ENCODE measurements around the gene SPNS2.

Gene SPNS2

DNA sequence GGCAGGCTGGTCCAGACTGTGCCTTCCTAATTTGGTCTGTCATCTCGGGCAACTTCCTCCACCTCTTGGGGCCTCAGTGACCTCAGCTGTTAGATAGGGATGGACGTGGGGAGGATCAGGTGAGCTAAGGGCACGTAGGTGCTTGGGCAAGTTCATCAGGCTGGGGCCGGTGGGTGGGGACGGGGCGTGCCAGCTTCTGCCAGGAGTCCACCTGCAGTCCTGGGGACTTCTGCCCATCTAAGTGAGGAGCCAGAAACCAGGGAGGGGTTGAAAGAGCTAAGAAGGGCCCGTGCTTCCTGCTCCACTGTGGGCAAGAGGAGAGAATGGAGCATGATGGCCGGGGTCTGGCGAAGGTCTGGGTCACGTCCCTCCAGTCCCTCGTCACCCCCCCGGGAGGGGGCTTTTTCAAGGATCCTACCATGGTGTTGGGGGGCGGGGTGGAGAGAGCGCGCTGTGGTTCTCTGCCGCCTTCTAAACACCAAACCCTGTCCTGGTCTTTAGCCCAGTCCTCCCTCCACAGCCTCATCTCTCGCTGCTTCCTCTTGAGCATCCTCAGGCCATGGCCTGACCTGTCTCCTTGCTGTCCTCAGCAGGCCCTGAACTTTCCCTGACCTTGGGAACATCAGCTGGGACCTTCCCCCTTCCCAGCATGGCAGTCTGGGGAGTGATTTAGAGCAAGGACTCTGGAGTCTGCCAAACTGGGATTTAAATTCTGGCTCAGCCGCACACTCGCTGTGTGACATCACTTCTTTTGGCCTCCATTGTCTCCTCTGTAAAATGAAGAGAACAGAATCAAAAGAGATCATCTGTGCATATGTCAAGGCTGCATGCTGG is 21.6 kb downstream of the SPNS2 start:
- DNase-seq (ENCODE audit: low spot score), result no peak

DNA sequence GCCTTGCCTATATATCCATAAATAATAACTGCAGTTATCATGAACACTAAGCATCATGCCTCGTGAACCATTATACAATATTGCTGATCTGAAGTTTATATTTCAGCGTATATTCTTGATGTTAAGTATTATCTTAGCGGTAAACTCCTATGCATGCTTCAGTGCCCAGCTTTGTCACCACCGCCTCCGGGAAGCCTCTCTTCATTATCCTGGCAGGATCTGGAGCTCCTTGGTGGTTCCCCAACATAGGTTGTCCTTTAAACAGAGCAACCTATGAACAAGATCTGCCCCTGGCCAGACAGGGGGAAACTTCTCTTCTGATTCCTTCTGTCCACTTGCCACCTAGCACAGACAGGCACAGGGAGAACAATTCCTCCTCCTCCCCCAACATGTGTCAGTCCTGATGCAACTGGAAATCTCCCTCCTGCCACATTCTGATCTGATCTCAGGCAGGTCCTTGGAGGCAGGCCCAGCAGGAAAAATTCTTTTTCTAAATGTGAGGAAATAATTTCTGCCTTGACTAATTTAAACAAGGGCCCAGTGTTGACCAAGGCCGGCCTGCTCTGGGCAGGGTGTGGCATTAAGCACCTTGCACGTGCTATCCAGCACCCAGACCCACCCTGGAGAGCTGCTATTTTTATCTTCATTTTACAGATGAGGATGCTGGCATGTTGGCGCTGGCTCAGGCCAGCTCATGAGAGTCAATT is 22.4 kb downstream of the SPNS2 start:
- DNase-seq (ENCODE audit: low spot score), result no peak

DNA sequence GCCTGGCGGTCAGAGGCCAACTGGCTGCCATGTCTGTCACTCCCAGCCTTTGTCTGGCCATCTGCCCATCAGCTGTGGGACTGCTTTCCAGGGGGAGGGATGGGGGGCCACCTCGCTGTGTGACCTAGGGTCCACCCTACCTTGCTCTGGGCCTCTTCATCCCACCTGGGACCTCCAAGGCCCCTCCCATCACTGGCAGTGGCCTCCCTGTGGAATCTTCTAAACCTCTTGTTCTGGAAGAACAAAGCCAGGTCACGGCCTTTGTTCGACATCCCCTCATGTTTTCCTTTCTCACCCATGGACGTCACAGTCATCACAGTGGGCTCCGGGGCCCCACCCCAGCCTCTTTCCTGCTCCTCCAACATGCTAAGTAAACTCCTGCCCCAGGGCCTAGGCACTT is 24.0 kb downstream of the SPNS2 start:
- no peak for DNase-seq (ENCODE audit: low spot score)

DNA sequence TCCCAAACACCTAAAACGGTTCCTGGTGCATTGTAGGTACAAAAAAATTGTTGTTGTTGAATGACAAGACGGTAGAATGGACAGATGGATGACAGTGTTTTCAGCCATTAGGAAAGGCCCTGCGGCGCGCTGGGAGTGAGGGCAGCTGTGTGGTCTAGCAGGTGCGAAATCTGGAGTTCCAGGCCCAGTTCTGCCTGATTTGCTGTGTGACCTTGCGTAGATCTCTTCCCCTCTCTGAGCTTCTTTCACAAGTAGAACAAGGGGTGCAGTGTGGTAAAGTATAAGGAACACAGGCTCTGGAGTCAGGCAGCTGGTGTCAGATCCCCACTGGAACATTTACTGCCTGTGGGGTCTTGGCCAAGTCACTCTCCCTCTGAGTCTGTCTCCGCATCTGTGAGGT is 25.3 kb downstream of the SPNS2 start:
- no peak for DNase-seq (ENCODE audit: low spot score)

DNA sequence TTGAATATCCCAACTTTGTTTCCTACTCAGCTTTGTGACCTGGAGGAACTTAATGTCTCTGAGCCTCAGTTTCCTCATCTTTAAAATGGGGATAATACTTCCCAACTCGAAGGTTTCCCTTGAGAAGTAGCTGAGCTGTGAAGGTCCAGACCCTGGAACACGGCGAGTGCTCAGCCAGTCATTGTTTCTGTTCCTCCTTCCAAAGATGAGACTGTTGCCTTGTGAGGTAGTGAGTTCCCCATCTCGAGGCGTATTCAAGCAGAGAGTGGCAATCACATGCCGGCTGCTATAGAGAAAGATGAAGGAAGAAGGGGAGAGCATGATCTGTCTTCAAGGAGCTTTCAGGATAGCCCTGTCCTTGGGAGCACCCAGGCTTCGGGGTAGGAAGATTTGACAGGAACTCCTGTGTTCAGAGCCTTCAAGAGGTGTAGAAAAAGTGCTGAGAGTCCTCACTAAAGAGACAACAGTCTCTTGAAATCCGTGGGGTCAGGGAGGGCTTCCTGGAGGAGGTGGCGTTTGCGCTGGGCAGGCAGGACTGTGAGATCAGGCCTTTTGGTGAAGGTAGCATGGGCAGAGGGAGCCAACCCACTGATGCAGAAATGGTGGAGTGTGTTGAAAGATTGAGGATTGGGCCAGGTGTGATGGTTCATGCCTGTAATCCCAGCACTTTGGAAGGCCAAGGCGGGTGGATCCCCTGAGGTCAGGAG is 27.2 kb downstream of the SPNS2 start:
- no peak for DNase-seq (ENCODE audit: low spot score)

DNA sequence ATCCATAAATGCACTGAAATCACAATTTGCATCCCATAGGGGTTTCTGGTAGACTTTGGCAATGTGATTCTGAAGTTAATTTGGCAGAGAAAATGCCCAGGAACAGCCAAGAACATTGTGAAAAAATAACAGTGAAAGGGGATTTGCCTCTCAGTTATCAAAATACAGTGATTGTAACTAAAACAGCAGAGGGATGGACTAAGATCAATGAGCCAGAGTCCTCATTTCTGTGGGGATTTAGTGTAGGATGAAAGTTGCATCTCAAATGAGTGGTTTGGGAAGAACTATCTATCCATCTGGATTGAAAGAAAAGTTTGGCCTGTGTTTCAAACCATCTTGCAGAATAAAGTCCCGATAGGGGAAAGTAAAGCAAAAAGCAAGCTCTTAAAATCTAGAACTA is 28.5 kb downstream of the SPNS2 start:
- DNase-seq (ENCODE audit: low spot score), result no peak

DNA sequence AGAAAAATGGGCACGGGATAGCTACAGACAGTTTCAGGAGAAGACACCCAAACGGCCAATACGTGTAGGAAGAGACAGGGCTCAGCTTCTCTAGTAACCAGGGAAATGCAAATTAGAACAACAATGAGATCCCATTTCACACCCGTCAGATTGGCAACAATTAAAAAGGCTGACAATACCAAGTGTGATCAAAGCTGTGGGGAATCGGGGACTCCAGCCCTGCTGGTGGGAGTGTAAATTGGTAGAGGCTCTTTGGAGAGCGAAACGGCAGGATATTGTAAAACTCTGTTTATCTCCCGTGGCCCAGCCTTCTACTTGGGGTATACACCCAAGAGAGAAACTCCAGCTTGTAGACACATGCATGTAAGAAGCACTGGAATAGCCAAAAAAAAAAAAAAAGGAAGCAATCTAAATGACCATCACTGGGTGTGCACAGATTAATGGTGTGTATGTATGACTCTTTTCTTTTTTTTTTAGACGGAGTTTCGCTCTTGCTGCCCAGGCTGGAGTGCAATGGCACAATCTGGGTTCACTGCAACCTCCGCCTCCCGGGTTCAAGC is 29.0 kb downstream of the SPNS2 start:
- DNase-seq (ENCODE audit: low spot score), result no peak

DNA sequence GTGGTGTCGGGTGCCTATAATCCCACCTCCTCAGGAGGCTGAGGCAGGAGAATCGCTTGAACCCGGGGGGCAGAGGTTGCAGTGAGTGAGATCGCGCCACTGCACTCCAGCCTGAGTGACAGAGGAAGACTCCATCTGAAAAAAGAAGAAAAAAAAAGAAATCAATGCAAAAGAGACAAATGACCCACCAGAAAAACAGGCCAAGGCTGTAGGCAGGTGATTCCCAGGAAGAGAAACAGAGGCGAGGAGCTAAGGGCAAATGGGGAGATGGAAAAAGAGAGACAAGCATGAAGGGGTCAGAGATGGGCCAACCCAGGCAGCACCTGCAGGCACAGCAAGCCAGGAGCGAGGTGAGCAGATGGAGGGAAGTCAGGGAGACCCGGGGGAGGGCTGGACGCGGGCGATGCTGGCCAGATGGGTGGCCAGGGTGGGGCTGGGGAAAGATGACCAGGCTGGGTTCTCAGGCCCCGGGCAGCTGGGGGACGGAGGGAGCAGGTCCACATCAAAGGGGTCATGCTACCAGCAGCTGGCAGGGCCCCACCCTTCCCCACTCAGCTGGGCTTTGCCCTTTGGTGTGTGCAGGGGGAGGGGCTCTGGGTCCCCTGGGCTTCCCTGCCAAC is 31.0 kb downstream of the SPNS2 start:
- no peak for DNase-seq (ENCODE audit: low spot score)

DNA sequence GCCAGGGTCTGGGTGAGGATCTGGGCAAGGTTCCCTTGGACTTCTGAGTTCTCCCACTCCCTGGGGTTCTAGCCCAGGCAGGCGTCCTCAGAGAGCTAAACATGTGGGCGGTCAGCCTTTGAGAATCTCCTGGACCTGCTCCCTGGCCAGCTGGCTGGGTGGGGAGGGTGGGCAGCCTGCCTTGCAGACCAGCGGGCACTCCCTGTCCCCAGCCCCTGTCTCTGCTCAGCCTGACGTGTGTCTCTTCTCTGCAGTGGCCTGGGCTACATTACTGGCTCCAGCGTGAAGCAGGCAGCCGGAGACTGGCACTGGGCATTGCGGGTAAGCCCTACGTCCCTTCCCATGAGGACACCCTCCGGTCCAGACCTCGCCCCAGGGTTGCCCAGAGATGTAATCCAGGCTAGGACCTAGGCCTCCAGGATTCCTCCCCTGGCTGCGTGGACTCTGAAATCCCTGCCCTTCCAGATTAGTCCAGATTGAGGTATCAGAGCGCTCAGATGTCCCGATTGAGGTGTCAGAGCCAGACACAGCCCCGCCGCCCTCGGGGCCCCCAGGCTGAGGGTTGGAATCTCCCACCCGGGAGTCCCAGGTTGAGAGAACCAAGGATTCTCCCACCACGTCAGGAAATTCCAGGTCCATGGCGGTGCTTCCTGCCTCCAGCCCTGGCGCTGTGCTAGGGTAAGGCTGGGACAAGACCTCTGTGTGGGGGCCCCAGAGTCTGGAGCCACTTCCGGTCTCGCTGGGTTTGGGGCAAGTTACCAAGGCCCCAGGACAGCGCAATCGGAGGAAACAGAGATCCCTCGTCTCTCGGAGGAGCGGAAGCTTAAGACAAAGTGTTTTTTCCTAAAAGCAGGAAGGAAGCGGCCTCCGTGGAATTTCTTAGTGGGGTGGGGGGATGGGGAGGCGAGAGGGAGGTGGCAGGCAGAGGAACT is 32.4 kb downstream of the SPNS2 start:
- DNase-seq (ENCODE audit: low spot score), result no peak

DNA sequence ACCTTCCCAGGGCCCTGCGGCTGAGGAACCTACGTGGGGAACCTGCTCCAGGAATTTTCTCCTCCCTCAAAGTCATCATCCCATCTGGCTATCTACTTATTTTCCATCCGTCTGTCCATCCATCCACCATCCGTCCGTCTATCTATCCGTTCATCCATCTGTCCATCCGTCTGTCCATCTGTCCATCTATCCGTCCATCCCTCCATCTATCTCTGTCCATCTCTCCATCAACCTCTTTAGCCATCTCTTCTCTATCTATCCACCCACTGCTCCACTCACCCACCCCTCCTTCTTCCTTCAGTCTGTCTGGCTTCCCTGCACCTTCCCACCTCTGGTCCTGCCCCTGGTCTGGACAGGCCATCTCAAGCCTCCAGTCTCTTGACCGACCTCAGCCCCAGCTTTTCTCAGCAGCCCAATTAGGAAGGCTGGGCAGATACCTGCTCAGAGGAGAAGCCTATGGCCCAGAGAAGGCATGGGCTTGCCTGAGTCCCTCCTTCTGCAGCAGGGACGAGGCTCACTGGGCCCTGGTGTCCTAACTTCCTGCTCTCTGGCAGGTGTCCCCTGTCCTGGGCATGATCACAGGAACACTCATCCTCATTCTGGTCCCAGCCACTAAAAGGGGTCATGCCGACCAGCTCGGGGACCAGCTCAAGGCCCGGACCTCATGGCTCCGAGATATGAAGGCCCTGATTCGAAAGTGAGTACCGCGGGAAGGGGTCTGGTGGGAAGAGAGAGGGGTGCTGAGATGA is 33.5 kb downstream of the SPNS2 start:
- DNase-seq (ENCODE audit: low spot score), result no peak

DNA sequence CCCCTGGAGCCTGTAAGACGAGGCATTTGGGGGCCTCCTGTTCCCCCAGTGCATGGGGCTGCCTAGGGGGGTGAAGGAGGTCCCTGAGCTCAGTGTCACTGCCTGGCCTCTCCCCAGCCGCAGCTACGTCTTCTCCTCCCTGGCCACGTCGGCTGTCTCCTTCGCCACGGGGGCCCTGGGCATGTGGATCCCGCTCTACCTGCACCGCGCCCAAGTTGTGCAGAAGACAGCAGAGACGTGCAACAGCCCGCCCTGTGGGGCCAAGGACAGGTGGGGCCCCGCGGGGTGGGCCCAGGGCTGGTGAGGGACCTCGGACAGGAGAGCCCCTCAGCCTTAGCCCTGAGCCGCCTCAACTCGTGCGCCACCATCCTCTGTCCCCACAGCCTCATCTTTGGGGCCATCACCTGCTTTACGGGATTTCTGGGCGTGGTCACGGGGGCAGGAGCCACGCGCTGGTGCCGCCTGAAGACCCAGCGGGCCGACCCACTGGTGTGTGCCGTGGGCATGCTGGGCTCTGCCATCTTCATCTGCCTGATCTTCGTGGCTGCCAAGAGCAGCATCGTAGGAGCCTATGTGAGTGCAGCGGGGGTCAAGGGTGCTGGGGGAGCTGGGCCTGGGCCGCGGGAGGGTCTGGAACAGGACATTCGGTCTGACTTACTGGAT is 34.3 kb downstream of the SPNS2 start:
- DNase-seq (ENCODE audit: low spot score), result no peak

DNA sequence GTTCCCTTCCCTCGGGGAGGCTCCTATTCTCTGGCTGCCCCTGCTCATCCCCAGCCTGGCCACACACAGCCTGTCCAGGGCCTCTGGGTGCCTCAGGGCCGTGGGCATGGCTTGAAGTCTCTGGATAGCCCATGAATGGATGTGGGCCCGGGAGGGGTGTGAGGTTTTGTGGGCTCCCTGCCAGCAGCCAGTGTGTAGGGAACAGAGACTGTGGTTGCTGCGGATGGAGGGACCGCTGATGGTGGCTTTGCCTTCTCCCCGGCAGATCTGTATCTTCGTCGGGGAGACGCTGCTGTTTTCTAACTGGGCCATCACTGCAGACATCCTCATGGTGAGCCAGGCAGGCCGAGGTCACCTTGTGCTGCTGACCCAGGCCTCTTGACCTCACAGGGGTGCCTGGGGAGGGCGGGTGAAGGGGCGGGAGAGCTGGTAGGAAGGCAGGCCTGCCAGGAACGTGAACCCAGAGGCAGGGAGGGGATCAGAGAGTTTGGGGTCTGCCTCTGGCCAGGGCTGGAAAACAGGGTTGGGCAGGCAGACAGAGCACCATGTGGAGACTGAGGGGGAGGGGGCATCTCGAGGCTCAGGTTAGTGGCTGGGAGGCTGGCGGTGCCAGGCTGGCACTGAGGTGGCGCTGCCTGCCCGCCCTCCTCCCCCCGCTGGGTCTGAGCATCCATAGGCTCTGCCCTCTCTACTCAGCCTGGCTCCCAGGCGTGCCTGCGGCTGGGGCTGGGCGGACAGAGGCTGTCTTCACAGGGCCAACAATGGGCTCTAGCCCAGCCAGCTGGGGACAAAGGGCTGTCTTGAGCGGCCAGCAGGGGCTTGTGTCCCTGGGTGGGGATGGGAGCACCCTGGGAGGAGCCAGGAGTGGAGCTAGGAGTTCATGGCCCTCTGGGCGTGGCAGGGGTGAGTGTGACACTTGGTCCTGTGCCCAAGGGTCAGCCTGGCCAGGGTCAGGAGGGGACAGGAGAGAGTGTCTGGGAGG is 35.1 kb downstream of the SPNS2 start:
- no peak for DNase-seq (ENCODE audit: low spot score)

DNA sequence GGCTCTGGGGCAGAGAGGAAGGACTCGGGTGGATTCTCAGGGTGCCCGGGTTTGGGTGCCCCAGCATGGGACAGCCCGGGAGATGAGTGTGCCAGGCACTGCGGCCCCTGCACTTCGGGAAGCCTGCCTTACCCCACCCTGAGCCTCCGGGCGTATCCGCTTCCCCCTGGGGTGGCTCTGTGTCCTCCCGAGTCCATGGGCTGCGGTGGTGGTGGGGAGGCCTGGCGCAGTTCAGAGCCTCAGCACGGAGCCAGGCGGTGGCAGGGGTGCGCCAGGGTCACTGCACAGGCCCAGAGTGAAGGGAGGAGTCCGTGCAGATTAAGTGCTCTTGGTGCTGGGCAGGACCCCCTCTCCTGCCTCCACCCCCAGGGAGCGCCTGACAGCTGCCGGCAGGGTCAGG is 35.8 kb downstream of the SPNS2 start:
- no peak for DNase-seq (ENCODE audit: low spot score)

DNA sequence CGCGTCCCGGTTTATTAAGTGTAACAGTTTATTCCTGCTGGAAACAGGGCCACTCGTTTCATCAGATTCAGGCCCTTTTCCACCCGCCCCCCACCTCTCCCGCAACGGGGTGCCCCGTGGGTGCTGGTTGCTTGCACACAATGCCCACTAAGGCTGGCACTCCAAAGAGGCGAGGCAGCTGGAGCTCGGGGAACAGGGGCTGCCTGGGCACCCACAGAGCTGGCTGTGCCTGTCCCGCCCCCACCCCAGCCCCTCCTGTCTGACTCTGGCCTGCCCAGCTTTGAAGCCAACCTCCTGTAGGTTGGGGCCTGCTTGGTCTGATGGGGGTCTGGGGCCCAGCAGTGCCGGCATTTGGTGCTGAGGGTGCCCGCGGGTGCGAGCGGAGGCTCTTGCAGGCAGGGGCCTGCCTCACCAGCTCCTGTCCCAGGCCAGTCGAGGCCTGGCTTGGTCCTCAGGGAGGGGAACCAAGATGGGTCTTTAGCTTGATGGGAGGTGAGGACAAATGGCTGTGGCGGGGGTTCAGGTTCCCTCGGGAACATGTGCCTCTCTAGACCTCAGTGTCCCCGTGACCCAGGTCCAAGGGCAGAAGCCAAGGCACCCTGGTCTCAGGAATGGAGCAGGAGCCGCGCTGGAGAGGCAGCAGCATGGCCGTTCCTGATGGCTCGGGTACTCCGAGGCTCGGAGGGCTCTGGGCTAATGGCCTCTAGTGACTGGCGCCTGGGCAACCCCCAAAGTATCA is 36.4 kb downstream of the SPNS2 start:
- DNase-seq (ENCODE audit: low spot score), result no peak

DNA sequence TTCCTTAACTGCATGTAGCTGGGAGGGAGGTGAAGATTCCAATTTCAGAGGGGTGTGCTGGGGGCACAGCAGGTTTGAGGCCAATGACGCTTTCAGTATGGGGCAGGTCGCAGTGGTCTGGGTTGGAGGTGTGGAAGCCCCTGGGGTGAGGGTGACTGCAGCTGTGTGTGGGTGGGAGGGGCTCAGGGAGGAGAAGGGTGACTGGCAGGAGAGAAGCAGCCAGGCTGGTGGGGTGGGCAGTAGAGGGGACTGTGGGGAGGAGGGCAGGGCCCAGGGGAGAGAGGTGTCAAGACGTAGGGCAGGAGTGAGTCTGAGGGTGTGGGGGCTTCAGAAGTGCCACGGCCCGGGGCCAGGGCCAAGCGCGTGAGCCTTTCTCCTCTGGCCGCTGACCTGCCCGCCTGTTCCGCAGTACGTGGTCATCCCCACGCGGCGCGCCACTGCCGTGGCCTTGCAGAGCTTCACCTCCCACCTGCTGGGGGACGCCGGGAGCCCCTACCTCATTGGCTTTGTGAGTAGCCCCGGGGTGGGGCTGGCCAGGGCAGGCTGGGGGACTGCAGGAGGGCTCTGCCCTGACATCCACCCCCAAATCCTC is 37.1 kb downstream of the SPNS2 start:
- DNase-seq (ENCODE audit: low spot score), result no peak

DNA sequence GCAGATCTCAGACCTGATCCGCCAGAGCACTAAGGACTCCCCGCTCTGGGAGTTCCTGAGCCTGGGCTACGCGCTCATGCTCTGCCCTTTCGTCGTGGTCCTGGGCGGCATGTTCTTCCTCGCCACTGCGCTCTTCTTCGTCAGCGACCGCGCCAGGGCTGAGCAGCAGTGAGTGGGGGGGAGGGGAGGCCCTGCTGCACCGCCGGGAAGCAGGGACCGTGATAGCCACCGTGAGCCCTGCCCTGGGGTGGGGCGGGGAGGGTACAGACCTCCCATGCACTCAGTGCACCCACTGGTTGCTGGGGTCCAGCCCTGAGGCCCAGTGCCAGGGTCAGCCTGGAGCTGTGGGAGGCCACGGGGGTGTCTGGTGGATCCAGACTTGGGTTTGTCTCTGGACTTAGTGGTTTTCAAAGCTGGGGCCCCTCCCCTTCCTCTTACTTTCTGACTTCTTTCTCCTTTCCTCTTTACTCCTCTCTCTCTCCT is 37.6 kb downstream of the SPNS2 start:
- no peak for DNase-seq (ENCODE audit: low spot score)

DNA sequence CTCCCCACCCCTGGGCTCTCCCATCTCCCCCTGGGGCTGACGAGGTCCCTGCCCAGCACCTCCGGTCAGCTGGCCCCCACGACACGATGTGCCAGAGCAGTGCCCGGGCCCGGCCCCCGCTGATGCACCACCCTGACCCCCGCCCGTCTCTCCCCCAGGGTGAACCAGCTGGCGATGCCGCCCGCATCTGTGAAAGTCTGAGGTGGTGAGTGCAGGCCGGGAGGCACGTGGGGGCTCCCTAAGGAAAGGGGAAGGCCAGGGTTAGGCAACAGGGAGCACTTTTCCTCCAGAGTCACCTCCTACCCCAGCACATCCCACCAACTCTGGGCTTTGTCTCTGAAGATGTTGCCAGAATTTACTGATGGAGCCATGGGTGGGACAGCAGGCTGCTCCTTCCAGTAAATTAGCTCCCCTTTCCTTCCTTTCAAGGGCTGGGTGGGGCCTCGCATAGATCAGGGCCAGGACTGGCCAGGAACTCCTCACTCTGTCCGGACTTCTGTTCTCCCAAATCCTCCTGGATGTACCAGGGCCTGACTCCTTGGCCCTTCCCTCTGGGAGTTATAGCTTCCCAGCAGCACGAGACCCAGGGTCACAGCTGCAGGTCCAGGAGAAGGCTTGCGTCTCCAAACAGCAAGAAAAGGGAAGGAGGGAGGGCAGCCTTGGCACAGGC is 38.2 kb downstream of the SPNS2 start:
- no peak for DNase-seq (ENCODE audit: low spot score)
